HG02870 (cell line): Measurements from ENCODE around the gene PPP1R3A.

ENCODE experiments used
- ATAC-seq: cut with Tn5 transposase; IDR thresholded peaks from one replicate; pipeline ENCODE4 v1.9.1; 2021; ENCODE audit warnings: mild to moderate bottlenecking, moderate library complexity; ENCODE audit not compliant: unreplicated experiment

Gene PPP1R3A

DNA sequence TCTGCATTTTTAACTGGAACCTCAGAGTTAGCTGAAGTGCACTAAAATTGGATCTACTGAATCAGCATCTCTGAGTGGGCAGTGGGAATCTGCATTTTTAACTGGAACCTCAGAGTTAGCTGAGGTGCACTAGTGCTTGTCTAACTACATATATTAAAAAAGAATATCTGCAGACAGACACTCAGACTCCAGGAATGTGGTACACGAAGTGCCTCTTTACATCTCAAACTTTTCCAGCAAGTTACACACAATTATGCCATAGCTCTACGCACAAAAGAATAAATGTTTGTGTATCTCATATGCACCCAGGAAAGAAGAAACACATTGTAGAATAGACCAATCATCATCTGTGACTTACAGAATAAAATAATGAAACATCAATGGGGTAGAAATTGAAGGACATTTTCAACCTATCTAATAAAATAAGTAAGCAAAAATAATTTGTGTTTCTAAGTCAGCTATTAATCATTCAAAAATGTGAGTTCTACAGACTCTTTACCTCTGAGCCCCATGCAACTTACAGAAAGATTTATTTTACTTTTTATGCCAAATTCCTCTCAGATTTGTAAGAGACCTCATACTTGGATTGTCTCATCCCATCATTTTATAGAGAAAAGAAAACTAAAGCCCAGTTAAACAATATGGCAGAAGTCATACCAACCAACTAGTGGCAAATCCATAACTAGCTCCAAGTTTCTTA is 28.3 kb downstream of the PPP1R3A start:
- no peak for ATAC-seq

DNA sequence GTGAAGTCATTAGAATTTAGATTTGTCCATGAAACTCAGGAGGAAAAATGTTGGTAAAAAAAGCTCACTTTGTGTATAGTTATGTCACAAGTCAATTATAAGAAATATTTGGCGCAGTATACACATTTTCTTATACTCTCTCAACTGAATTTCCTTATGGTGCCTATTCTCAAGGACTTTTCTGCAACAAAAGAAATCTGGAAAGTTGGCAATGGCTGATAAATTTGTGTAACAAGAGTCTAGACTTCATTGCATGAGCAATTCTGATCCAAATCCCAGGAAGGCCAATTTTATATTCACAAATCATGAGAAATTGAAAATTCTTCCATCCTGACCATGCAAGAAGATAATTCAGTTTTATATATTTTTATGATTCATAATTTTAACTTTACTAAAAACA is 35.7 kb downstream of the PPP1R3A start:
- ATAC-seq = no peak

DNA sequence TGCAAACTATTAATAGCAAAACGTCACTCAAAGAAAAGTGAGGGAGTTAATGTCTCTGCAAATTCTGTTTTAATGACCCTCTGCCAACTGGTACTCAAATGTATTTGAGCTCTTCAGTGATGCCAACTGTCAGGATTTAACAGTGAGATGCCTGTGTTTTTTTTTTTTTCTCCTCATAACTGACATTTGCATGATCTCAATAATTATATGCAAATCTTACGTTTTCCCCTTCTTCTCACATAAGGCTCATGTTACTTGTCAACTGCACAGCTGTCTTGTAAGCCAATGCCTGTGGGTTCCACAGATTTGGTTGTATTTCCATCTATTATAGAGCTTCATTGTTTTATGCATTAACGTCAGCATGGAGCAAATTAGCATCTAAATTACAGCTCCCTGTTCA is 38.2 kb downstream of the PPP1R3A start:
- no peak for ATAC-seq

DNA sequence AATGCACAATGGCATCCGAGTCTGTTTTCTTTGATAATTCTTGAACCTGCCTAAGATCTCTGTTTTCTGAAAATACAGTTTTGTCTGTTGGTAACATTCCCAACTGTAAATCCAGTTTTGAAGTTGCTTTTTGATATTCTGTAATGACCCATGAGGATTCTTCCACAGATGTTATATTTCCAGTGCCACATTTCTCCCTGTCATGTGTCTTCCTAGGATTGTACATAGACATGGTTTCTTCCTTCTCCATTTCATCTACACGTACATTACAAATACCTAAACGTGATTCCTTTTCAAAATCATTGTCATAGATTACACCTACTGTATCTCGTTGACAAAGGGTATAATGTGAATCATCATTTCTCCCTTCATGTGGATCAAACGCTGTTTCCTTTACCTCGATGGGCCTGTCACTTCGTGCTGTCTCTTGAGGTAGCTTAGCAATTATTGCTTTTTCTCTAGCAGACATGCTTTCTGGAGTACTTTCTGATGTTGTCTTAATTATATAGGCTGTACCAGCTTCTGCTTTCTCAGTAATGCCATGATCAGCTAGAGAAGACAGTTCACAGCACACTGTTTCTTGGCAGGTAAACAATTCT is 40.3 kb downstream of the PPP1R3A start:
- ATAC-seq = no peak

DNA sequence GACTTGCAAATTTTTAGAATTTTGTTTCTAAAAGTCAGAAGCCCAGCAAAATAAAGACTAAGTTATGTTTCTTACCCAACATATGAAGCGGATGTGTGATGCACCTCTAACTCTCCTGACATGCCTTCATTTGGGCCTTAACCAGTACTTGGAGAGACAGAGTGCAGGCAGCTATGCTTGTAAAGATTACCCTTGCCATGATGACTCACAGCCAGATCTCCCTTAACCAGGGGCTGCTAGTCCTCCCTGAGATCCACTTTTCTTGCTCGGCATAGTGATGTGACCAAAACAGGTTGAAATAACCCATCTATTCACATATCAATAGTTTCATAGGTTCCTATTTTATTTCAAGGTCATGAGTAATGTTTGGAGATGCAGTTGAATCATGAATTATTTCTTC is 43.6 kb downstream of the PPP1R3A start:
- ATAC-seq = no peak

DNA sequence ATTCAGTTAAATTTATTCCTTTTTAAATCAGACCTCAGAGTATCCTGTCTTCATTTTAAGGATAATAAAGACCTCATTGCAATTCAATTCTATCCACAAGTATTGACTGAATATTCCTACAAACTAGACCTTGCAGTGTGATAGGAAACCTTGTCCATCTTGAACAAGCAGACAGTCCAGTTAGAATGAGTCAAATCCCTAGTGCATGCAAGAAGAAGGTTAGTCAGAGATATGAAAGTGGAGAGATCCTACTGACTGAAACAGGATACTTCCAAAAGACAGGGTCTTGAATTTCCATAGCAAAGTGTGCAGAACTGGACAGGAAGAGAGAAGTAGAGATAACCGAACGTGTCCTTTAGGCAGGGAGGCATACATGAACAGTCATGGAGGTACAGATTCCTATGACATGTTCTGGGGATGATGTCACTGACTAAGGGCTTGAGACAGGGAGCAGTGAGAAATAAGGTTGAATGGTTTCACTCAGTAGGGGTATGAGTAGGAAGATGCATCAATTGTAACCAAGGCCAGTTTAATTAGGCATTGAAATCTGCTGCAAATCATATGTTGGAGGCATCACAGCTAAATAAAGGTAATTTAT is 45.2 kb downstream of the PPP1R3A start:
- no peak for ATAC-seq

DNA sequence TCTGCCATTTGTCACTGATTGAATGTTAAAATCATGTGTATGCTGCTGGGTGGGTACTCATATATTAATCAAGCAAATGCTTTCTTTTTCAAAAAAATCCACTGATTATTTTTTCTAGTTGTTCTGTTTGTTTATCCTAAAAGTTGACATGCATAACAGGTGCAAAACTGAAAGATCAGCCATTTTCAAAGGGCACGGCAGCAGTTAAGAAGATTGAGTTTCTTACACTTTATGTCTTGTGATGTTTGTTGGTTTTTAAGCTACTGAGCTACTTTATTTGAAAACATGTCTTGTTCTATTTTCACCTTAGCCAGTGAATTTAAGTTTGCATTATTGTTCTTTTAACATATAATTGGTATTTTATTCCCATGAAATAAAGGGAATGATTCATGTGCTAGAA is 45.8 kb downstream of the PPP1R3A start:
- ATAC-seq = no peak

DNA sequence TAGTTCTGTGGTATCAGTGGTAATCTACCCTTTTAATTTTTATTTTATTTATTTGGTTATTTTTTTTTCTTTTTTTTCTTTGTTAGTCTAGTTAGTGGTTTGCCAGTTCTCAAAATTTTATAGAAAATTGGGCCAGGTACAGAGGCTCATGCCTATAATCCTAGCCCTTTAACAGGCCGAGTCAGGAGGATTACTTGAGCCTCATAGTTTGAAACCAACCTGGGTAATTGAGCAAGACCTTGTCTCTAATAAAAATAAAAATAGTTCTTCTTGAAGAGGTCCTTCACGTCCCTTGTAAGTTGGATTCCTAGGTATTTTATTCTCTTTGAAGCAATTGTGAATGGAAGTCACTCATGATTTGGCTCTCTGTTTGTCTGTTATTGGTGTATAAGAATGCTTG is 51.5 kb downstream of the PPP1R3A start:
- ATAC-seq = no peak

DNA sequence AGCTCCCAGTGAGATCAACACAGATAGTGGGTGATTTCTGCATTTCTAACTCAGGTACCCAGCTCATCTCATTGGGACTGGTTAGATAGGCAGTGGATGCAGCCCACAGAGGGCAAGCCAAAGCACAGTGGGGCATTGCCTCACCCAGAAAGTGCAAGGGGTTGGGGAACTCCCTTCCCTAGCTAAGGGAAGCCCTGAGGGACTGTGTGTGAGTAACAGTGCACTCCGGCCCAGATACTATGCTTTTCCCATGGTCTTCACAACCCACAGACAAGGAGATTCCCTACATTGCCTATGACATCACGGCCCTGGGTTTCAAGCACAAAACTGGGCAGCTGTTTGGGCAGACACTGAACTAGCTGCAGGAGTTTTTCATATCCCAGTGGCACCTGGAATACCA is 62.8 kb downstream of the PPP1R3A start:
- ATAC-seq = no peak

DNA sequence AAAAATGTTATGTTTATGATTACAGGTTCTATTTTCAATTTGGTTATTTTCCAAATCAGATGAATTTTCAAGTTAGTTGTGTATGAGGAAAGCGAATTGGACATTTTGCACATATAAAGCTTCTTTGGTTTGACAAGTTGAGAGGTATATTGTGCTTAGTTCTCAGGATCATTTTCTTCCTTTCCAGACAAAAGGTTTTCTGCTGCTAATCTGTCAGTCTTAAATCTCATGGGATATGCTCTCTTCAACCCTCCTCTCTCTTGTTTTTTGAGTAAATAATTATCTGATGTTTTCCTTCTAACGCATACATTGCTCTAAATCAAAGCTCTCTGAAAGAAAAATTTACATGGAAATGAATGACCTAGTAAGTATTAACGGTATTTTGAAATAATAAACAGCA is 77.9 kb downstream of the PPP1R3A start:
- no peak for ATAC-seq

DNA sequence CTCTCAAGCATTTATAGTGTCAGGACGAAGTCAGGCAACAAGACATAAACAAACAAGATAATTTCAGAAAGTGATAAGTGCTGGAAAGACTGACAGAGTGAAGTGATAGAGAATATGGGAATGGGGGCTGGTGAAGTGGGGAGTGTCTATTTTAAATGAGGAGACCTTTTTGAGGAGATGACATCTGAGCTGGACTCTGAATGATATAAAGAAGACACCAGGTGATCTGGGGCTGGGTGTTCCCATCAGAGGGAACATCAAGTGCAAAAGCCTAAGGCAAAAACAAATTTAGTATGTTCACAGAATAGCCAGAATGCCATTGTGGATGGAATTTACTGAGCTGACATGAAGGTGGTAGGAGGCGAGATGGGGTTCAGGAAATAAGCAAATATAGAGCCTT is 83.4 kb downstream of the PPP1R3A start:
- no peak for ATAC-seq

DNA sequence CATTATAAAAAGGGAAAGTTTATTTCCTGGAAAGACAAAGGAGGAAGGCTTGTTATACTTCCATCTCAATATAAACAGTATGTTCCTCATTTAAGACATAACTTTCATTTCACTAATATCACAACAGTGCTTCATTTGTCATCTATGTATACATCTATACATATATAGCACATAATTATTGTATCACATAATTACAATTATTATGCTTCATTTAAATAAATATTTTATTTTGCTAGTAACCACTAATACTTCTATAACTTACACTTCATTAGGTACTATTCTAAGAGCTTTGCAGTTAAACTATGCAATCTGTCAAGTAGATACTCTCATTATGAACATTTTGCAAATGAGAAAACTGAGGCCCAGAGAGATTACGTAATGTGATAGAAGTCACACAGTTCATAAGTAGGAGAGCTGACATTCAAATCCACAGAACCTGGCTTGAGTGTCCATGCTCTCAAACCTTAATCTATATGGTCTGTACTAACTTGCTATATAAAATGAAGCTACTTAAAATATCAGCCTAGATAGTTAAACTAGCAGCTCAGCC is 86.5 kb downstream of the PPP1R3A start:
- ATAC-seq = no peak

DNA sequence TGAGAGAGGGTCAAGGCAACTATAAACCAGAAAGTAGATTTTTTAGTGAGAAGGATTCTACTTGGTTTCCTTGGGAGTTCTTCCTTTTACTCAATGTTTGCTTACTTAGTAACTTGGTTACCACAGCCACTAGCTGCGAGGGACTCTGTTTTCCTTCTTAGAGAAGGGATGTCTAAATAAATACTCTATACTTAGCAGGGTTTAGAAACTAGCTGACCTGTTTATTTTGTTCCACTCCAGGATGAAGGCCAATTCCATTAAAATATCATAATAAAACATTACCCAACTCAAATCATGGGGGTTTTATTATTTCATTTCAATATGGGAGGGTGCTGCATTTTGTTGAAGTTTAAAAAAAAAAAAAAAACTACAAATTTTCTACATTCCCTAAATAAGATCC is 87.3 kb downstream of the PPP1R3A start:
- no peak for ATAC-seq

DNA sequence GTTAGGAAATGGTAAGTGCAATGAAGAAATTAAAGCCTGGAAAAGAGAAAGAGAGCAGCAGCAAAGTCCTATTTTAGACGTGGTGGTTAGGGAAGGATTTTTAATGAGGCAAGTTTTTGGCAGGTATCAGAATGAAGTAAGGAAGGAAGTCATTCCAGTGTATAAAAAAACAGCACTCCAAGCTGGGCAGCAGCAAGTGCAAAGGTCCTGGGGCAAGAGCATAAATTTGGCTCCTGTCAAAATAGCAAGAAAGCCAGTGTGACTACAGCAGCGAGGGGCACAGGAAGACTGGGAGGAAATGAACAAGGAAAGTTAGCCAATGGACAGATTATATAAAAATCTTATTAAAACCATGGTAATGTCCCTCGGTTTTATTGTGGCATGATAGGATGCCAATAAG is 90.2 kb downstream of the PPP1R3A start:
- no peak for ATAC-seq
